Measurements from ENCODE around the gene PRDM1.

PRDM1 gene

GRCh38 chr6:106085984-106086813 is at the start of gene PRDM1:
TSS of gene PRDM1 (plus strand) at chr6:106086336. CDS start at chr6:106086554, 218 bp downstream.
- DNase-seq (ENCODE audit: low read depth), result peak; percentile 65

DNA sequence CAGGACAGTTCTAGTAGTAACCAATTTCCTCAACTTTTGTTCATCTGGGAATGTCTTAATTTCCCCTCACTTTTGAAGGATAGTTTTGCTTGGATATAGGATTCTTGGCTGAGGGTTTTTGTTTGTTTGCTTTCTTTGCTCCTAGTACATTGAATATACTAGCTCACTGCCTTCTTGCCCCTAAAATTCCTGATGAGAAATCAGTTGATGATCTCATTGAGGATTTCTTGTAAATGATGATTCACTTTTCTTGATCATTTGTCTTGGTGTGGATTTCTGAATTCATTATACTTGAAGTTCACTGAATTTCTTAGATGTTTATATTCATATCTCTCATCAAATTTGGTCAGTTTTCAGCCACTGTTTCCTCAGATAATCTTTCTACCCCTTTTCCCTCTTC is 49.1 kb upstream of the PRDM1 start:
- peak; percentile 76 for DNase-seq (ENCODE audit: low read depth)

- no peak for DNase-seq (ENCODE audit: low read depth)
Observed at GRCh38 chr6:106039897-106040592, 46.1 kb upstream of the PRDM1 start.

GRCh38 chr6:106044151-106044550 is 42.0 kb upstream of the PRDM1 start:
- no peak for DNase-seq (ENCODE audit: low read depth)

DNA sequence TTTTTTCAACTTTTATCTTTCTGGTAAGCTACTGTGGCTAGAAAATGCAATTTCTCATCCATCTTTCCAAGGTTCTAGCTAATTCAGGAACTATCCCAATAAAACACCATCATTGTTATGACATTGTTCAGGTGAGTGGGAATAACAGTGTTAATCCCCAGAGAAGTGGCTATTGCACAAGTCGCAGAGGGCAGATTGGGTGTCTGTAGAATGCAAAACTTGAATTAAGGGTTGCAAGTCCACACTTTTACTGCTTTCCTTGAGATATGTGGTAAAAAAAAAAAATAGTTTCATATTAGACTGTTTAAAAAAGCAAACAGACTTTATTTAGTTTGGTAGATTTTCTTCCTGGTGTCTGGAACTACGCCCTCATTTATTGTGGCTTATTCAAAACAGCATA is 41.1 kb upstream of the PRDM1 start:
- no peak for DNase-seq (ENCODE audit: low read depth)

GRCh38 chr6:106046116-106046853 is 39.9 kb upstream of the PRDM1 start:
- no peak for DNase-seq (ENCODE audit: low read depth)

DNA sequence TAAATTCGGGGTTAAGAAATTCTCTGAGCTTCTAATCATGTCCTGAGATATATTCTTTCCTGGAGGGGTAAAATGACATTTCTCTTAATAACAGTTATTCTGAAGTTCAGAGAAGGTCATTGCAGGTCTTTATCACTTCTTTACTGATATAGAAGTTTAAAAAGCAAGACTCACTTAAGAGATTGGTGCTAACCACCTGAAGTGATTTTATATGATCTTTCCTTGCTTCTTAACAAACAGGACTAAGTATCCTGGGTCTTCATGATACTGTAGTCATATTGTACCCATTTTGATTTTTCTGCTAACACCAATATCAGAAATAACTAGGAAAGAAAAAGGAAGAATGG is 39.3 kb upstream of the PRDM1 start:
- no peak for DNase-seq (ENCODE audit: low read depth)

- DNase-seq (ENCODE audit: low read depth), result no peak
Observed at GRCh38 chr6:106048336-106048735, 37.8 kb upstream of the PRDM1 start.

GRCh38 chr6:106050538-106050937 is 35.6 kb upstream of the PRDM1 start:
- no peak for DNase-seq (ENCODE audit: low read depth)

- DNase-seq (ENCODE audit: low read depth), result no peak
Observed at GRCh38 chr6:106051226-106051625, 34.9 kb upstream of the PRDM1 start.

DNA sequence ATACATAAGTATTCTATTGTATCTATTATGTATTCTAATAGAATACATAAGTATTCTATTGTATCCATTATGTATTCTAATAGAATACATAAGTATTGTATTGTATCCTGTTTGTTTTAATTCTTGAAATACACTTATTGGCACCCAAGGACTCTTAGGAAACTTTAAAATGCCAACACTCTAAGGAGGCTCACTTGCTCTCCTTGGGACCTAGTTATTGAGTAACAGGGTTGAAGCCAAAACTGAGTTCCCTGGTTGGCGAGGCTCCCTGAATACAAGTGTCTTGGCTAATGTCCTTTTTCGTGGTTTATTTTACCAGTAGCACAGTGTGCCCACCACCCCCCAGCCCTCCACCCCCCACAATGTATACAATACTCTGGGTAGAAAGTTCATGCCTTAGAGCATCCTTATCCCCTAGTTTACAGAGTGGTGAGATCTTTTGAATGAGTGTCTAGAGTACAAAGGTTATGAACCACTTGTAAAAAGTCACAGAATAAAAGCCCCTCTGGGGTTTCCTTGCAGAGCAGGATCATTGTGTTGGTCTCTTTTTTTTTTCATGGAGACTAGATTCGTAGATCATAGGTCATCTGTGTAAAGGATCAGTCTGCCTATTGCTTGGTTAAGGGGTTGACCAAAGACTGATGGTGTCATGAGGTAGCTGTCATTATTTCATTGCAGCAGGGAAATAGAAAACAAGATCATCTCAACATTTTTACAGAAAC is 32.5 kb upstream of the PRDM1 start:
- DNase-seq (ENCODE audit: low read depth), result no peak

DNA sequence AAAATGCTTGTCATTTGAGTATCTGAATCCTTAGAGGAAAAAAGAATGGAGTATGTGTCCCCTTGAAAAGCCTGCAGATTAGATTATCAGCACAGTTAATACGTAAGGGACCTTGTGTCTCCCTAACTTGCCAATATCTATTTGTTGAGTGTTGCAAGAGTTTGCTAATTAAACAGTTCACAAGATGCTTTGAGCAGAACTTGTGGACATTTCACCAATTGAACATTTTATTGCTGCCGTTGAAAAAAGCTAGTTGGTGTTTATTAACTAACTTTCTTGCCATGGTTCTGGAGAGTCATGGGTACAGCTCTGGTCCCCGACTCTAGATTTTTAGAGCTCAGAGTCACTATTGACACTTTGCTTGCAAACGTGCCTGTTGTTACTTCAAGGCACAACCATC is 30.6 kb upstream of the PRDM1 start:
- no peak for DNase-seq (ENCODE audit: low read depth)

GRCh38 chr6:106056060-106056745 is 29.9 kb upstream of the PRDM1 start:
- no peak for DNase-seq (ENCODE audit: low read depth)

GRCh38 chr6:106056746-106057390 is 29.3 kb upstream of the PRDM1 start:
- no peak for DNase-seq (ENCODE audit: low read depth)

DNA sequence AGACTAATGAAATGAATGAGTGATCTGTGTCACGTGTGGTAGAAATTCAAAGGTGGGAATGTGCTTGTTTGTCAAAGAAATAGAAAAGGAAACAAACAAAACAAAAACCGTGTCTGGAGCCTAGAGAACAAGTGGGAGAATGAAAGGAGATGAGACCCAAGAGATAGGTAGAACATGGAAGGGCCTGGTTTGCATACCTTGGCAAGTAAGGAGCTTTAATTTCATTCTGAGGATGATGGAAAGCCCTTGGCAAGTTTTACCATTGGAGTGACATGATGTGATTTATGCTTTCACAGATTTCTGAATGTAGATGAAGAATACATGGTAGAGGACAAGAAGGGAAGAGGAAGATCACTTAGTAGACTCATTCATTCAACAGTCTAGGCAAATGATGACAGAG is 26.8 kb upstream of the PRDM1 start:
- DNase-seq (ENCODE audit: low read depth), result no peak

GRCh38 chr6:106060167-106060566 is 26.0 kb upstream of the PRDM1 start:
- DNase-seq (ENCODE audit: low read depth), result no peak

- DNase-seq (ENCODE audit: low read depth), result peak; percentile 79
Observed at GRCh38 chr6:106063448-106063850, 22.7 kb upstream of the PRDM1 start.

GRCh38 chr6:106064142-106064541 is 22.0 kb upstream of the PRDM1 start:
- no peak for DNase-seq (ENCODE audit: low read depth)

DNA sequence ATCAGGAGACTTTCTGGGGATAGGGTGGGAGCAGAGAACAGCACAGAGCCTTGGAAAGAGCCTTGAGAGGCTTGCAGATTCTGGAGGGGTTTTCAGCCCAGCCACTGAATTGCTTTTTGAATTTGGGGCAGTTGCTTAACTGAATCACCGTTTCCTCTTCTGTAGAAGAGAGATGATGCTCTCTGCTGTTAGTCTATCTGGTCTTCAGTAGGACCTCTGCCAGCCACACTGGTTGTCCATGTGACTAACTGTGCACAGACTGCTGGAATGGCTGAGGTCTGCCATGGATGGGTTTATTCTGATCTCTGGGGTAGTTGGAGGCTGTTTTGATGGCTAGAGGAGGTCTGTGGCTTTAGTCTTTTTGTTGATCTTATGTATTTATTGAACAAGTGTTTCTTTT is 21.4 kb upstream of the PRDM1 start:
- no peak for DNase-seq (ENCODE audit: low read depth)

DNA sequence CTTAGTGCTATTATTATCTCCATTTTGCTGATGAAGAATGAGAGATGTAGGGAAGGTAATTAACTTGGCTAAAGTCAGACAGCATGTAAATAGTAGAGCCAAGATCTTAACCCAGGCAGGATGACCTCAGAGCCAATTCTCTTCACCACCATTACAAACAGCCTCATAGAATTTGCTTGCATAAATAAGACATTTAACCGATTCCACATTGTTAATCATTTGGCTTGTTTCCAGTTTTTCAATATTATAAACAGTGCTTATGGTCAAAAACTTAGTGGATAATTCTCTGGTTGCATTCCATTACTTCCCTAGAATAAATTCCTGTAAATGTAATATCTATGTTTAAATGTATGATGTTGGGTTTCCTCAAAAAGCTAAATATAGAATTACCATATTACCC is 19.1 kb upstream of the PRDM1 start:
- DNase-seq (ENCODE audit: low read depth), result no peak

- DNase-seq (ENCODE audit: low read depth), result peak; percentile 35
Observed at GRCh38 chr6:106069478-106069877, 16.7 kb upstream of the PRDM1 start.
